Measurements from ENCODE around the gene UTF1.

UTF1 gene

GRCh38 chr10:133230044-133230361 is at the start of gene UTF1:
Gene UTF1, plus strand, starts transcription at chr10:133230217. Its CDS starts 72 bp downstream, at chr10:133230289.
- DNase-seq: no peak

GRCh38 chr10:133180965-133181639 is 48.9 kb upstream of the UTF1 start:
- DNase-seq: no peak

- DNase-seq: no peak
Observed at GRCh38 chr10:133182190-133182589, 47.8 kb upstream of the UTF1 start.

GRCh38 chr10:133182791-133183645 is 47.0 kb upstream of the UTF1 start:
- DNase-seq: no peak

- no peak for DNase-seq
Observed at GRCh38 chr10:133183646-133184378, 46.2 kb upstream of the UTF1 start.

- no peak for DNase-seq
Observed at GRCh38 chr10:133184591-133185244, 45.3 kb upstream of the UTF1 start.

- DNase-seq: no peak
Observed at GRCh38 chr10:133185421-133185820, 44.6 kb upstream of the UTF1 start.

- no peak for DNase-seq
Observed at GRCh38 chr10:133185916-133186315, 44.1 kb upstream of the UTF1 start.

GRCh38 chr10:133186416-133187090 is 43.5 kb upstream of the UTF1 start:
- no peak for DNase-seq

GRCh38 chr10:133187091-133187905 is 42.7 kb upstream of the UTF1 start:
- DNase-seq: no peak

GRCh38 chr10:133187906-133188681 is 41.9 kb upstream of the UTF1 start:
- no peak for DNase-seq

GRCh38 chr10:133189256-133189655 is 40.8 kb upstream of the UTF1 start:
- DNase-seq: no peak

- DNase-seq: no peak
Observed at GRCh38 chr10:133189726-133190125, 40.3 kb upstream of the UTF1 start.

- DNase-seq: no peak
Observed at GRCh38 chr10:133190225-133190624, 39.8 kb upstream of the UTF1 start.

GRCh38 chr10:133191651-133192050 is 38.4 kb upstream of the UTF1 start:
- no peak for DNase-seq

- no peak for DNase-seq
Observed at GRCh38 chr10:133194151-133194550, 35.9 kb upstream of the UTF1 start.

- no peak for DNase-seq
Observed at GRCh38 chr10:133195096-133195495, 34.9 kb upstream of the UTF1 start.

GRCh38 chr10:133195611-133196010 is 34.4 kb upstream of the UTF1 start:
- DNase-seq: no peak

- DNase-seq: no peak
Observed at GRCh38 chr10:133196221-133196915, 33.6 kb upstream of the UTF1 start.
